Measurements from ENCODE around the gene RAD51AP2.

Gene RAD51AP2

GRCh38 chr2:17545680-17546613, 27.7 kb upstream of the RAD51AP2 start:
- no peak overlapping the region for H3K27ac ChIP-seq (ENCODE audit: low read depth, low read length, poor library complexity, severe bottlenecking)
- no peaks in the 10 kb centered on the region for H3K79me2 ChIP-seq (ENCODE audit: insufficient read depth, low read length)
- no peak overlapping the region for H3K4me2 ChIP-seq (ENCODE audit: low read length)
- H3K9me2 ChIP-seq (ENCODE audit: low read depth, low read length): no peaks in the 10 kb centered on the region
- H3F3A ChIP-seq (ENCODE audit: insufficient read depth, low read length): no peaks in the 10 kb centered on the region
- no peaks in the 10 kb centered on the region for H3K36me3 ChIP-seq (ENCODE audit: insufficient read depth, low read length)
- no peaks in the 10 kb centered on the region for H4K20me1 ChIP-seq (ENCODE audit: insufficient read depth, low read length)
- H3K27me3 ChIP-seq (ENCODE audit: insufficient read depth, low read length): no peaks in the 10 kb centered on the region
- no peak overlapping the region for H2AFZ ChIP-seq (ENCODE audit: low read length)
- no peaks in the 10 kb centered on the region for H3K9me3 ChIP-seq (ENCODE audit: low read length)
- H3K4me3 ChIP-seq (ENCODE audit: low read depth, low read length, poor library complexity, severe bottlenecking): no peak overlapping the region
- no peak overlapping the region for H3K9ac ChIP-seq (ENCODE audit: low read length)
- TF ChIP-seq CTCF (IDR thresholded peaks at IDR 0.05; ENCODE audit: low read length): no peak
- no peak for TF ChIP-seq EZH2 (IDR thresholded peaks at IDR 0.05; ENCODE audit: borderline replicate concordance, low read length)
- H3K4me1 ChIP-seq (ENCODE audit: insufficient read depth, low read length, severe bottlenecking): no peaks in the 10 kb centered on the region

DNA sequence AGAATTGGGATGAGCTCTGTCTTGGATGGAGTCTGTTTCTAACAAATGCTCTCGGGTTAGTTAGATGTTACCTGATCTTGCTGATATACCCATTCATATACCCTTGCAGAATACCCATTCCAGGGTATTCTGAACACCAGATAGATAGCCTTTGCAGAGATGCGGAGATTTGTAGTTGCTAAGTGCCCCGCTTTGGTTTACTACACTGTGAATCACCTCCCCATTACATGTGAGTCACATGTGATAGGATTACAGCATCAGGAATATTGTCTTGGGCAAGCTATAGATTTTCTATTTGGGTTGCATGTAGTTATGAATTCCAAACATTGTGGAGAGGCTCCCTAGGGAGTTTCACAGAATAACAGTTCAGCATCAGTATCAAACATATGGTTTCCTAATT, 26.0 kb upstream of the RAD51AP2 start:
- H3K27me3 ChIP-seq (ENCODE audit: insufficient read depth, low read length): no peaks in the 10 kb centered on the region

GRCh38 chr2:17543848-17544247, 25.6 kb upstream of the RAD51AP2 start:
- no peak for TF ChIP-seq EZH2 (IDR thresholded peaks at IDR 0.05; ENCODE audit: borderline replicate concordance, low read length)
- TF ChIP-seq CTCF (IDR thresholded peaks at IDR 0.05; ENCODE audit: low read length): no peak
- Histone ChIP-seq H3K27ac (ENCODE audit: low read depth, low read length, poor library complexity, severe bottlenecking) (no peak overlapping the region), H3K9me2 (ENCODE audit: low read depth, low read length) (no peaks in the 10 kb centered on the region), H3K79me2 (ENCODE audit: insufficient read depth, low read length) (no peaks in the 10 kb centered on the region), H3F3A (ENCODE audit: insufficient read depth, low read length) (no peaks in the 10 kb centered on the region), H3K4me2 (ENCODE audit: low read length) (no peak overlapping the region), H3K36me3 (ENCODE audit: insufficient read depth, low read length) (no peaks in the 10 kb centered on the region), H3K4me3 (ENCODE audit: low read depth, low read length, poor library complexity, severe bottlenecking) (no peak overlapping the region), H3K27me3 (ENCODE audit: insufficient read depth, low read length) (no peaks in the 10 kb centered on the region), H3K9ac (ENCODE audit: low read length) (no peak overlapping the region), H2AFZ (ENCODE audit: low read length) (no peak overlapping the region), H4K20me1 (ENCODE audit: insufficient read depth, low read length) (no peaks in the 10 kb centered on the region), H3K4me1 (ENCODE audit: insufficient read depth, low read length, severe bottlenecking) (no peaks in the 10 kb centered on the region), H3K9me3 (ENCODE audit: low read length) (no peaks in the 10 kb centered on the region)

More for the DNA sequence above, 26.0 kb upstream of the RAD51AP2 start:
- no peak overlapping the region for H2AFZ ChIP-seq (ENCODE audit: low read length)
- no peak overlapping the region for H3K9ac ChIP-seq (ENCODE audit: low read length)
- H3F3A ChIP-seq (ENCODE audit: insufficient read depth, low read length): no peaks in the 10 kb centered on the region
- no peak overlapping the region for H3K4me2 ChIP-seq (ENCODE audit: low read length)
- no peaks in the 10 kb centered on the region for H4K20me1 ChIP-seq (ENCODE audit: insufficient read depth, low read length)
- H3K27ac ChIP-seq (ENCODE audit: low read depth, low read length, poor library complexity, severe bottlenecking): no peak overlapping the region
- H3K4me3 ChIP-seq (ENCODE audit: low read depth, low read length, poor library complexity, severe bottlenecking): no peak overlapping the region
- no peaks in the 10 kb centered on the region for H3K9me3 ChIP-seq (ENCODE audit: low read length)
- H3K36me3 ChIP-seq (ENCODE audit: insufficient read depth, low read length): no peaks in the 10 kb centered on the region
- H3K4me1 ChIP-seq (ENCODE audit: insufficient read depth, low read length, severe bottlenecking): no peaks in the 10 kb centered on the region
- no peak for TF ChIP-seq EZH2 (IDR thresholded peaks at IDR 0.05; ENCODE audit: borderline replicate concordance, low read length)
- TF ChIP-seq CTCF (IDR thresholded peaks at IDR 0.05; ENCODE audit: low read length): no peak
- H3K9me2 ChIP-seq (ENCODE audit: low read depth, low read length): no peaks in the 10 kb centered on the region
- no peaks in the 10 kb centered on the region for H3K79me2 ChIP-seq (ENCODE audit: insufficient read depth, low read length)
